ENCODE measurements around the gene PRKAR1B. TPM values are rescaled to one million over a fixed set of nuclear protein-coding genes. Genes with fewer than 3 reads are reported as not detected.

The PRKAR1B gene
- polyA plus RNA-seq, 1 of the 3 experiments (the other 2 are of a cell fraction), result 63.7 TPM

GRCh38 chr7:664997-665735 lies 61.9 kb downstream of the PRKAR1B start:
- peak; percentile 55 for DNase-seq
- Histone ChIP-seq H3K9ac (no peak overlapping the region), H3K9me2 (no peaks in the 10 kb centered on the region), H3K4me2 (no peak overlapping the region), H4K20me1 (ENCODE audit: insufficient read depth) (no peaks in the 10 kb centered on the region), H3K79me2 (ENCODE audit: insufficient read depth) (no peaks in the 10 kb centered on the region), H2AFZ (ENCODE audit: low read depth) (no peak overlapping the region), H3K4me3 (ENCODE audit: low read depth in 2 of 2, low read length in 1 of 2) (no peak overlapping the region), H3K4me1 (ENCODE audit: control insufficient read depth in 1 of 2, insufficient read depth in 2 of 2, low read depth in 1 of 2, low read length in 1 of 2) (peaks cover 0 to 34% of the 10 kb centered on the region in 2 experiments; a peak in 2 of 4 replicates), H3K36me3 (replicated peaks in 1 of 2; ENCODE audit: control insufficient read depth in 1 of 2, insufficient read depth in 2 of 2, low read length in 1 of 2) (peaks cover 0 to 3% of the 10 kb centered on the region in 2 experiments), H3K27ac (ENCODE audit: low read depth in 2 of 2, low read length in 1 of 2) (peak overlapping the region in 1 of 2 experiments; percentile 93; a peak in 2 of 4 replicates), H3F3A (replicated peaks; ENCODE audit: insufficient read depth) (no peaks in the 10 kb centered on the region), H3K9me3 (no peaks in the 10 kb centered on the region), H3K27me3 (ENCODE audit: insufficient read depth) (no peaks in the 10 kb centered on the region)
- TF ChIP-seq YY1 (IDR thresholded peaks at IDR 0.05; ENCODE audit: low read depth), result no peak
- 86% methylated on average over 20 of the region's 20 CpGs for WGBS (ENCODE audit: low lambda C conversion rate)
- CTCF ChIA-PET, result interaction anchor here (0.8 to 2.7 kb wide), 21 partner anchors 9 to 366 kb away, joined by 3 to 16 read pairs (median 3); no protein-coding TSS in a partner anchor
- POLR2A ChIA-PET, result interaction anchor here (0.6 to 2.0 kb wide), 6 partner anchors 26 to 208 kb away, joined by 3 to 7 read pairs (median 3); no protein-coding TSS in a partner anchor

DNA sequence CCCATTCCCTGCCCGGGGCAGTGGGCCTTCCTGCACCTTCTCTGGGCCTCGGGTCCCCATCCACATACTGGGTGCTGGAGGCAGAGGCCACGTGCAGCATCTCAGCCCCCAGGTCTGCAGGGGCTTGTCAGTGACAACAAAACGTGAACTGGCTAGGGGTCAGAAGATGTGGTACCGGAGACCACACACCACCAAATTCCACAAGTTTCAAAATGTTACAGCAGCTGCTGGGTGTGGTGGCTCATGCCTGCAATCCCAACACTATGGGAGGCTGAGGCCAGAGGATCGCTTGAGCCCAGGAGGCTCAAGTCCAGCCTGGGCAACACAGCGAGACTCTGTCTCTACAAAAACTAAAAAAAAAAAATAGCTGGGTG lies 62.7 kb downstream of the PRKAR1B start:
- DNase-seq, result no peak
- peaks cover 0 to 3% of the 10 kb centered on the region in 2 experiments for H3K36me3 ChIP-seq (replicated peaks in 1 of 2; ENCODE audit: control insufficient read depth in 1 of 2, insufficient read depth in 2 of 2, low read length in 1 of 2)
- H2AFZ ChIP-seq (ENCODE audit: low read depth), result no peak overlapping the region
- H3F3A ChIP-seq (replicated peaks; ENCODE audit: insufficient read depth), result no peaks in the 10 kb centered on the region
- ChIA-PET CTCF (interaction anchor here (1.7 to 2.7 kb wide), 3 partner anchors 208 to 342 kb away, joined by 3 to 16 read pairs (median 10); no protein-coding TSS in a partner anchor), POLR2A (interaction anchor here (1.0 kb wide), 1 partner anchor 64 kb away, joined by 3 read pairs; no protein-coding TSS in a partner anchor)
- H3K4me2 ChIP-seq, result no peak overlapping the region
- no peaks in the 10 kb centered on the region for H4K20me1 ChIP-seq (ENCODE audit: insufficient read depth)
- no peaks in the 10 kb centered on the region for H3K9me2 ChIP-seq
- H3K9me3 ChIP-seq, result no peaks in the 10 kb centered on the region
- H3K79me2 ChIP-seq (ENCODE audit: insufficient read depth), result no peaks in the 10 kb centered on the region
- TF ChIP-seq TEAD4 (IDR thresholded peaks at IDR 0.05; ENCODE audit: borderline replicate concordance, insufficient read depth) (no peak), CHD2 (IDR thresholded peaks at IDR 0.05; ENCODE audit: low read length, partially characterized antibody) (no peak), FOXM1 (IDR thresholded peaks at IDR 0.05; ENCODE audit: low read depth) (no peak), FOSL2 (IDR thresholded peaks at IDR 0.05; ENCODE audit: borderline replicate concordance, low read depth) (no peak), USF2 (IDR thresholded peaks at IDR 0.05; ENCODE audit: borderline replicate concordance, low read depth, low read length) (no peak), ELF1 (IDR thresholded peaks at IDR 0.05) (no peak), RCOR1 (IDR thresholded peaks at IDR 0.05; ENCODE audit: low read length) (no peak), YY1 (IDR thresholded peaks at IDR 0.05; ENCODE audit: low read depth) (no peak), RXRA (IDR thresholded peaks at IDR 0.05; ENCODE audit: borderline replicate concordance, low read depth) (no peak)
- TF ChIP-seq, protein P1, sequence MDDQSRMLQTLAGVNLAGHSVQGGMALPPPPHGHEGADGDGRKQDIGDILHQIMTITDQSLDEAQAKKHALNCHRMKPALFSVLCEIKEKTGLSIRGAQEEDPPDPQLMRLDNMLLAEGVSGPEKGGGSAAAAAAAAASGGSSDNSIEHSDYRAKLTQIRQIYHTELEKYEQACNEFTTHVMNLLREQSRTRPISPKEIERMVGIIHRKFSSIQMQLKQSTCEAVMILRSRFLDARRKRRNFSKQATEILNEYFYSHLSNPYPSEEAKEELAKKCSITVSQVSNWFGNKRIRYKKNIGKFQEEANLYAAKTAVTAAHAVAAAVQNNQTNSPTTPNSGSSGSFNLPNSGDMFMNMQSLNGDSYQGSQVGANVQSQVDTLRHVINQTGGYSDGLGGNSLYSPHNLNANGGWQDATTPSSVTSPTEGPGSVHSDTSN (IDR thresholded peaks at IDR 0.05), result no peak
- H3K27ac ChIP-seq (ENCODE audit: low read depth in 2 of 2, low read length in 1 of 2), result no peak overlapping the region
- no peak overlapping the region for H3K9ac ChIP-seq
- H3K27me3 ChIP-seq (ENCODE audit: insufficient read depth), result no peaks in the 10 kb centered on the region
- no peak overlapping the region for H3K4me3 ChIP-seq (ENCODE audit: low read depth in 2 of 2, low read length in 1 of 2)
- WGBS (ENCODE audit: low lambda C conversion rate), result 98% methylated on average over 5 of the region's 7 CpGs
- peaks cover 0 to 34% of the 10 kb centered on the region in 2 experiments; a peak in 2 of 4 replicates for H3K4me1 ChIP-seq (ENCODE audit: control insufficient read depth in 1 of 2, insufficient read depth in 2 of 2, low read depth in 1 of 2, low read length in 1 of 2)
